GM18519 (cell line): ENCODE measurements around the gene CFAP299.

Experiments
- ATAC-seq: cut with Tn5 transposase; IDR thresholded peaks from one replicate; pipeline ENCODE4 v1.9.1; 2021; ENCODE audit warnings: mild to moderate bottlenecking, moderate library complexity; ENCODE audit not compliant: unreplicated experiment, low FRiP score

Gene CFAP299

DNA sequence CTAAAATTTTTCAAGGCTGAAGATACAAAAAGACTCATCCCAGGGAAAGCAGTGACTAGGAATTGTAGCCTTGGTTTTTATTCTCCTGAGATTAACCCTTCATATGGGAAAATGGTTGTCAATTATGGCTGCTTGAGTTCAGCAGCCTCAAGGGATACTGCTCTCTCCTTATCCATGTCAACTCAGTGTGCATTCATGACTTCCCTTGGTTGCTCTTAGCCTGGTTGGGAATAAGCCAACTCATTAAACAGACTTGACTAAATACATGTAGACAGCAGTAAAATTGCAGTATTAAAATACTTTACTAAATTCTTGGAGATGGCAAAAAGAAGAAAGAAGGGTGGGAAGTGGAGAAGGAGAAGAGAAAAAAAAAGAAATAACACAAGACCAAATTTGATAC, 650.5 kb downstream of the CFAP299 start:
- ATAC-seq = no peak

DNA sequence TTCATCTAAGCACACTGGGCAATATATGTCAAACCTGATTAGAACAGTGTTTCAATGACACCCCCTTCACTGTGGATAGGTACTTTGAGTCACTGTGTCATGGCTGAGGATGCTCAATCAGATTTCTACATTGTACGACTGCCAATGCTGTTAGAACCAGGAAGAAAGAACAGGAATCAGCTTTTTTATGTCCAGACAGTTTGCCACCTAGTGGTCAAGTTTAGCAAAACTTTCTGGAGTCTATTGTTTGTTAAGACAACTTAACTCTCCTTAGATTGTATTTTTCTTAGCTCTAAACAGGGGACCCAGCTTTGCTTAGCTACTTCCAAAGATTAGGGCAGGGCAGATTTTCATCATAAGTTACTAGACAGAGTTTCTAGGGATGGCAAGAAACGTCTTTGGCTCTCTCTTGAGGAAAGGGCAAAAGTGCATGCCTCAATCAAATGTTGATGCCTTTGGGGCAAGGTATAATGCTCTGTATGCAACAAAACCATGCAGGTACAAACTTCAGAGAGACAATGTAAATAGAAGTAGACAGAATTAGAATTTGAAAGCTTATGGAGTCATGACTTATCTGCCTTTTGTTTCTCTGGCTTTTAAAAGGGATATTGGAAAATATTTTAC, 654.5 kb downstream of the CFAP299 start:
- no peak for ATAC-seq

DNA sequence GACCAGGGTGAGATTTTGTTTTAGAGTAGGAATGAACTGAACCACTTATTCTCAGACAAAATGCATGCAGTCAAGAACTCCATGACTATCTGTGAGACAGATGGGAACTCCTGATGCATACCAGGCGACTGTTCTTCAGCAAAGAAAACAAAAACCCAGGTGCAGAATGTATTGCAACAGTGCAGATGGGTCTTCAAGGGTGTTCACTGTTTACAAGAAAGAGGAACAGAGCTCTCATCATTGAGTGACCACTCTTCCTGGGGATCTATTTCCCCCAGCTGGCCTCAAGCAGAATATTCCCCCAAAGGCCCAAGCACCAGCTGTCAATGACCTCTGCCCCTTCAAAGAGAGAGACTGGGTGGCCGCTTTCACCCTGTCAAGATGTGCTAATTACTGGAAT, 655.3 kb downstream of the CFAP299 start:
- ATAC-seq = no peak

DNA sequence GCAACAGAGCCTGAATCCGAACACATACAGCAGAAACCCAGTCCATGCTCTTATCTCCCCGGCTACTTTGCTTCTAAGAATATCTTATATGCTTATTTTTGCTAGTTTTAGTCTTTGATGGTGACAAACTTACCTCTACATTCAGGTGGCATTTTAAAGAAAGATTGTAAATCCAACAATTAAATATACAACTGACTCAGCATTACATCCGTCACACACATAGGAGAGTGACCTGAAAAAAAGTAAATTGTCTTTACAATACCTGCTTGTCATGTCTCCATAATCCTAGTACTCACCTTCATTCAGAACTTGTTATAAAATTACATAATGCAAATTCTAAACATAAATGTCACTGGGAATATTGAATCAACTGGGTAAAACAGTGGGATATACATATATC, 664.4 kb downstream of the CFAP299 start:
- ATAC-seq = no peak

DNA sequence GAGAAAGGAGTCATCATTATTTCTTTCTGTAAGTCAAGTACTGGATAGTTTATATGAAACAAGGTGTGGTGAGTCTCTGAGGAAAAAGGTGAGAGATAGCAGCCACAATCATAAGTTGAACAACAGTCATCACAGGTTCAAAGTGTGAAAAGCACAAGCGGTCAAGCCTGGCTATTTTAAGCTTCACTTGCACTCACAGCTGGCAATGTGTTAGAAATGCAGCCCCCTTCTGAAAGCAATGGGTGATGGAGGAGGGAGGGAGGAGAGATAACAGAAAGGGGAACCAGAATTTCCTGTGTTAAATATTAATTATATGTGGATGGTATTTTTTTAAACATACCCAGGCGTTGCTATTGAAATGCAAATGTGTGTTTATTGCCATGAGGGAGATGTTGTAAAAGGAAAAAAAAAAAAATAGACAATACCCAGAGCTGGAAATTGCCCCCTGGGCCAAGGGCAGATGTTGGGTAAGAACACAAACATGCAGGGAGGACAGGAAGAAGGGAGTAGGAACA, 668.1 kb downstream of the CFAP299 start:
- no peak for ATAC-seq

DNA sequence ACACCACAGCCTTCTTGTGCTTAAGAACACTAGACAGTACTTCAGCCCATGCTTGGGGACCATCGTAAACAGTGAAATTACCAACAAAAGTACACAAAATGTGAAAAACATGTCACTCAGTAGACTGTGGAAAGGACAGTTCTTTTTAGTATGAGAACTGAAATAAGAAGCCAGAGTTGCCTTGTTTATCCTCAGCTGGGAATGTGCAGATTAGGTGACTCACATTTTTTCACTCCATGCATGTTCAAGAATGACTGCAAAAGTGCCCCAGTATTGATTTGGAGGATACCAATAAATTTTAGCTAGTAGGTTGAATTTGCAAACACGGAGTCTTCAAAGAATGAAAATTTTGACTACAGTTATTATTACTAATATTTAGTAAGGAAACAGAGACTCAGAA, 671.9 kb downstream of the CFAP299 start:
- ATAC-seq = no peak
